HUES6 (cell line): Measurements from ENCODE around the gene MAB21L3.

ENCODE experiments used
- H3K27ac ChIP-seq: 2 replicates; pipeline ENCODE4 v1.7.0; 2013; ENCODE audit warnings: low read depth, mild to moderate bottlenecking, low read length, inconsistent platforms
- H3K27me3 ChIP-seq: 2 replicates; pipeline ENCODE4 v1.6.1; 2013; ENCODE audit warnings: low read length; ENCODE audit not compliant: control insufficient read depth, insufficient read depth
- H3K36me3 ChIP-seq: 2 replicates; pipeline ENCODE4 v1.6.1; 2013; ENCODE audit warnings: low read length; ENCODE audit not compliant: control insufficient read depth, insufficient read depth
- H3K4me1 ChIP-seq: 2 replicates; pipeline ENCODE4 v1.6.1; 2013; ENCODE audit warnings: low read length; ENCODE audit not compliant: control insufficient read depth, insufficient read depth
- H3K4me3 ChIP-seq: 2 replicates; pipeline ENCODE4 v1.5.1; 2013; ENCODE audit warnings: low read depth, low read length
- H3K9ac ChIP-seq: one replicate; pipeline ENCODE4 v1.6.1; 2013; ENCODE audit warnings: mild to moderate bottlenecking, low read length
- H3K9me3 ChIP-seq: 2 replicates; pipeline ENCODE4 v1.6.1; 2013; ENCODE audit warnings: low read depth, low read length; ENCODE audit not compliant: control insufficient read depth, insufficient read depth

The MAB21L3 gene

GRCh38 chr1:116091083-116091482, 20.1 kb upstream of the MAB21L3 start:
- Histone ChIP-seq H3K4me1 (no peaks in the 10 kb centered on the region), H3K4me3 (no peak overlapping the region), H3K27ac (no peak overlapping the region), H3K9me3 (peaks cover 10% of the 10 kb centered on the region), H3K36me3 (no peaks in the 10 kb centered on the region), H3K27me3 (no peaks in the 10 kb centered on the region), H3K9ac (no peak overlapping the region)

- H3K4me1 ChIP-seq = no peaks in the 10 kb centered on the region
- H3K27ac ChIP-seq = no peak overlapping the region
- H3K27me3 ChIP-seq = no peaks in the 10 kb centered on the region
- H3K4me3 ChIP-seq = no peak overlapping the region
- H3K9me3 ChIP-seq = peaks cover 11% of the 10 kb centered on the region
- H3K9ac ChIP-seq = no peak overlapping the region
- H3K36me3 ChIP-seq = no peaks in the 10 kb centered on the region
Measured at GRCh38 chr1:116092752-116093489, 18.3 kb upstream of the MAB21L3 start.

GRCh38 chr1:116095027-116095426, 16.2 kb upstream of the MAB21L3 start:
- Histone ChIP-seq H3K27ac (no peak overlapping the region), H3K9ac (no peak overlapping the region), H3K36me3 (no peaks in the 10 kb centered on the region), H3K4me1 (no peaks in the 10 kb centered on the region), H3K4me3 (no peak overlapping the region), H3K9me3 (peaks cover 7% of the 10 kb centered on the region), H3K27me3 (no peaks in the 10 kb centered on the region)

- H3K4me3 ChIP-seq = no peak overlapping the region
- no peak overlapping the region for H3K27ac ChIP-seq
- H3K9me3 ChIP-seq = peaks cover 3% of the 10 kb centered on the region; the same call in 1 of the 2 replicates
- H3K9ac ChIP-seq = no peak overlapping the region
- H3K27me3 ChIP-seq = no peaks in the 10 kb centered on the region
- H3K4me1 ChIP-seq = no peaks in the 10 kb centered on the region
- no peaks in the 10 kb centered on the region for H3K36me3 ChIP-seq
Measured at GRCh38 chr1:116096013-116096618, 15.1 kb upstream of the MAB21L3 start.

GRCh38 chr1:116097626-116098025, 13.6 kb upstream of the MAB21L3 start:
- no peak overlapping the region for H3K4me3 ChIP-seq
- no peak overlapping the region for H3K27ac ChIP-seq
- no peaks in the 10 kb centered on the region for H3K36me3 ChIP-seq
- H3K4me1 ChIP-seq = no peaks in the 10 kb centered on the region
- no peak overlapping the region for H3K9ac ChIP-seq
- H3K9me3 ChIP-seq = peaks cover 3% of the 10 kb centered on the region; the same call in 1 of the 2 replicates
- H3K27me3 ChIP-seq = no peaks in the 10 kb centered on the region

GRCh38 chr1:116099379-116099778, 11.8 kb upstream of the MAB21L3 start:
- no peak overlapping the region for H3K4me3 ChIP-seq
- H3K27ac ChIP-seq = no peak overlapping the region
- peaks cover 3% of the 10 kb centered on the region; the same call in 1 of the 2 replicates for H3K9me3 ChIP-seq
- H3K36me3 ChIP-seq = no peaks in the 10 kb centered on the region
- no peak overlapping the region for H3K9ac ChIP-seq
- no peaks in the 10 kb centered on the region for H3K4me1 ChIP-seq
- no peaks in the 10 kb centered on the region for H3K27me3 ChIP-seq

GRCh38 chr1:116099919-116100318, 11.3 kb upstream of the MAB21L3 start:
- H3K27me3 ChIP-seq = no peaks in the 10 kb centered on the region
- H3K9ac ChIP-seq = no peak overlapping the region
- no peaks in the 10 kb centered on the region for H3K36me3 ChIP-seq
- no peak overlapping the region for H3K27ac ChIP-seq
- H3K9me3 ChIP-seq = peaks cover 3% of the 10 kb centered on the region; the same call in 1 of the 2 replicates
- H3K4me1 ChIP-seq = no peaks in the 10 kb centered on the region
- no peak overlapping the region for H3K4me3 ChIP-seq

GRCh38 chr1:116104667-116105066, 6.5 kb upstream of the MAB21L3 start:
- Histone ChIP-seq H3K4me1 (no peaks in the 10 kb centered on the region), H3K4me3 (no peak overlapping the region), H3K9me3 (no peaks in the 10 kb centered on the region), H3K27ac (no peak overlapping the region), H3K27me3 (no peaks in the 10 kb centered on the region), H3K36me3 (no peaks in the 10 kb centered on the region), H3K9ac (no peak overlapping the region)

- H3K9ac ChIP-seq = no peak overlapping the region
- no peaks in the 10 kb centered on the region for H3K9me3 ChIP-seq
- peaks cover 3% of the 10 kb centered on the region; the same call in 1 of the 2 replicates for H3K4me1 ChIP-seq
- H3K27ac ChIP-seq = no peak overlapping the region
- H3K4me3 ChIP-seq = no peak overlapping the region
- H3K36me3 ChIP-seq = no peaks in the 10 kb centered on the region
- no peaks in the 10 kb centered on the region for H3K27me3 ChIP-seq
Measured at GRCh38 chr1:116105996-116106395, 5.2 kb upstream of the MAB21L3 start.

- no peak overlapping the region for H3K27ac ChIP-seq
- no peak overlapping the region for H3K4me3 ChIP-seq
- H3K9ac ChIP-seq = no peak overlapping the region
- H3K9me3 ChIP-seq = no peaks in the 10 kb centered on the region
- H3K4me1 ChIP-seq = peaks cover 3% of the 10 kb centered on the region; the same call in 1 of the 2 replicates
- H3K36me3 ChIP-seq = no peaks in the 10 kb centered on the region
- no peaks in the 10 kb centered on the region for H3K27me3 ChIP-seq
Measured at GRCh38 chr1:116106646-116107045, 4.6 kb upstream of the MAB21L3 start.

- H3K27ac ChIP-seq = no peak overlapping the region
- H3K4me1 ChIP-seq = peaks cover 3% of the 10 kb centered on the region; the same call in 1 of the 2 replicates
- H3K9ac ChIP-seq = no peak overlapping the region
- no peaks in the 10 kb centered on the region for H3K27me3 ChIP-seq
- H3K4me3 ChIP-seq = no peak overlapping the region
- H3K36me3 ChIP-seq = no peaks in the 10 kb centered on the region
- H3K9me3 ChIP-seq = no peaks in the 10 kb centered on the region
Measured at GRCh38 chr1:116107371-116107770, 3.8 kb upstream of the MAB21L3 start.
